Activated CD8-positive, alpha-beta memory T cell treated with anti-CD3 and anti-CD28 coated beads for 36 hours (primary cell): ENCODE results near the gene SYTL5. TPM values are rescaled to one million over a fixed set of nuclear protein-coding genes. Genes with fewer than 3 reads are reported as not detected.

Experiments used
- CTCF ChIA-PET: fragments of 350-600 bp; sonication (Branson Sonifier 250); formaldehyde crosslinking; loops from one replicate; lab custom pipeline; 2021; ENCODE audit warnings: antibody characterized with exemption; lab: Charles Lee
- POLR2A ChIA-PET: fragments of 350-600 bp; sonication (Branson Sonifier 250); formaldehyde crosslinking; loops from one replicate; lab custom pipeline; 2021; ENCODE audit warnings: antibody characterized with exemption; lab: Charles Lee
- total RNA-seq, 2 experiments: library from RNA; stranded (reverse); gene quantifications; one replicate each; pipeline ENCODE4 v1.2.3, GENCODE V29; 2021

Gene SYTL5
- total RNA-seq, 2 experiments from 2014 or later, result not detected

DNA sequence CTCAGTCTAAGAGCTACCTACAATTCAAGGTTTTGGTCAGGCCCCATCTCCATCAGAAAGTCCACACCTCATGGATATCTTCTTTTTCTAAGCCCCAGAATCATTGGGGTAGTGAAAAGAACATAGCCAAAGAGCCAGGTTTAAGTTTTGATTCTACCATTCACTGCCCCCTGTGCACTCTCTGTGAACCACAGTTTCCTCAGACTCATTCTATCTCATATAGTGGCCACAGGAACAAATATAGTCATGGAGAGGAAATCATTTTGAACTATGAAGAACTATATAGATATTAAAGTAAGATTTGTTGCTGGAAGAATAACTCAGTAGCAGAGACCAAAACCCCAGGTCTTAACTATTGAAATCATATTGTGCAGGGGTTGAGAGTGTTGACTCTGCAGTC lies 3.3 kb downstream of the SYTL5 start:
- POLR2A ChIA-PET, result no interaction called here
- CTCF ChIA-PET, result no interaction called here

- CTCF ChIA-PET, result no interaction called here
Observed at GRCh38 chrX:38018766-38019425, 12.5 kb downstream of the SYTL5 start.

GRCh38 chrX:38028300-38028699 lies 21.9 kb downstream of the SYTL5 start:
- CTCF ChIA-PET, result no interaction called here
- POLR2A ChIA-PET, result no interaction called here

More at GRCh38 chrX:38018766-38019425, 12.5 kb downstream of the SYTL5 start:
- POLR2A ChIA-PET, result no interaction called here

DNA sequence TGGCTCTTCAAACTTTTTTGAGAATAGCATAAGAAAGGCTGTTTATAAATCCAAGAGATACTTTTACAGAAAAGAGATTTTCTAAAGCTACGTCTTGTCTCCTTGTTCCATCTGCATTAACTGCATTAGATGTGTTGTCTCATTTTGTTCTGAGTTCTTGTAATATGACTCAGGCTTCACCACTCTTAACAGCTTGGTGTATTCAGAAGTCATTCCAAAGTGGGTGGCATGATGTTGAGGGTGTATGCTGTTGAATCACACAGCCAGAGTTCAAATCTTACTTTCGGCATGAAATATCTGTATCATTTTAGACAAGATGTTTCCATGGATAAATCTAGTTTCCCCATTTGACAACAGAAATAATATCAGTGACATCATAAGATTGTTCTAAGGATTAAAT lies 30.1 kb downstream of the SYTL5 start:
- POLR2A ChIA-PET, result no interaction called here

DNA sequence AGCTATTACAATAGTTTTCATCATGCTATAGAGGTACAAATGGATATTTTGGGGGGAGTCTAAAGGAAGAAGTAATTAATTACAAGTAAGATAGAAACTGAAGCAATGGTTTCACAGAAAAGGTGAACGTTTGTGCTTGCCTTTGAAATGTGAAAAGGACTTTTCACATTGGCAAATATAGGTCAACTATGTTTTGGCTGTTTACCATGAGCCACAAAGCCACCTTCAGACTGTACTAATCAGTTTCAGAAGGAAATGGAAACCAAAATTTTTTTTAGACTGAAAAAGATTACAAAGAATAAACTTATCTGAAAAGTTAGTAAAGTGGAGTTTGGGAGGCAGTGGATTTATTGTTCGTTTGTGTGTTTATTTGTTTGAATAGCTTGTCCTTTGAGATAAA lies 32.1 kb downstream of the SYTL5 start:
- POLR2A ChIA-PET, result no interaction called here
- CTCF ChIA-PET, result no interaction called here

More for the DNA sequence above, 30.1 kb downstream of the SYTL5 start:
- CTCF ChIA-PET, result no interaction called here

DNA sequence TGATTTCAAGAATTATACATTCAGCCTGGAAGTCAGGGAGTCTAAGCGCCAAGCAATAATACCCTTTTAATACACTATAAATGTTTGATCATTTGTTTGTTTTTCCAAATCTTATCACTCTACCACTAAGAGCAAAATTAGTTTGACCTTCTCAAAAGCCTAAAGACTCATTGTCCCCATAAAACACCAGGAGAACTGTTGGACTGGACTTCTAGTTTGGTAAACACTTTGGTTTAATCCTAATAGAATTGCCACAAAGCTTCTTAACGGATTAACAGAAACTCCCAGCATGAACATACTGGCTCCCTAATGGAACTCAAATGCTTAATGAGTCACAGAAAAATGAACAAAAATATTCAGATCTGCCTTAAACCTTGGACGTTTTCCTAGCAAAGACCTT lies 34.9 kb downstream of the SYTL5 start:
- CTCF ChIA-PET, result no interaction called here
- POLR2A ChIA-PET, result no interaction called here

DNA sequence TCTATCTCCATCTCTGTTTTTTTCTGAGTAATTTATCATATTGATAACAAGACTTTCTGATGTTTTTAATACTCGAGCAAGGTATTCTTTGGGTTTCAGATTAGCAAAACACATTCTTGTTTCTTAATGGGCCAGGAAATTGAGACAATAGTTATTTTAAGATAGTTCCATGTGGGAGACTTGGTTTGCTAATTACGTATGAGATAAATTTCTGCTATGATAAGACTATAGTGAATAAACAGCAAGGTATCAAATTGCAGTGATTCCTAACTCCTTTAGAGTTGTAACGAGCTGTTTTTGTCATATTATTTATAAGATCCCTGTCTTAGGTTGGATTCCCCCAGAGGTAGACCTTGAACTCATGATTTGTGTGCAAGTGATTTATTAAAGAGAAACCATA lies 38.3 kb downstream of the SYTL5 start:
- POLR2A ChIA-PET, result no interaction called here
- CTCF ChIA-PET, result no interaction called here

GRCh38 chrX:38045538-38046096 lies 39.3 kb downstream of the SYTL5 start:
- CTCF ChIA-PET, result no interaction called here
- POLR2A ChIA-PET, result no interaction called here

DNA sequence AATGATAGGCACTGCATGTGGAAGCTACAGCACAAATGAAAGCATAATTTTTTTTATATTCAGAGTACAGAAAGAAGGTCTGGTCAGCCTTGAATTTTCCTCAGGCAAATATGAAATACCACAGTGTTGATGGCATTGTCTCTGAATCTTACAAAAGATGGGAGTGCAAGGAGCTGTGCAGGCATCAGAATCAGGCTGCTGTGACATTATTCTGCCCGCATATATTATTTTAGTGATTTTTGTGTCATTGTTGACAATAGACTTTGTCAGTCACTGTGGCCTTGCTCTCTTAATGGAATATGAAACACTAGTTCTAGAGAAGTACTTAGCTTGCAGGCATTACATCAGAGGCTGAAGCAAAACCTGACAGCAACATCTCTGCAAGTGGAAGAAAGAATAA lies 42.5 kb downstream of the SYTL5 start:
- POLR2A ChIA-PET, result no interaction called here
- CTCF ChIA-PET, result no interaction called here

GRCh38 chrX:38050806-38051205 lies 44.5 kb downstream of the SYTL5 start:
- ChIA-PET CTCF (no interaction called here), POLR2A (no interaction called here)

GRCh38 chrX:38052096-38052495 lies 45.7 kb downstream of the SYTL5 start:
- ChIA-PET CTCF (no interaction called here), POLR2A (no interaction called here)

DNA sequence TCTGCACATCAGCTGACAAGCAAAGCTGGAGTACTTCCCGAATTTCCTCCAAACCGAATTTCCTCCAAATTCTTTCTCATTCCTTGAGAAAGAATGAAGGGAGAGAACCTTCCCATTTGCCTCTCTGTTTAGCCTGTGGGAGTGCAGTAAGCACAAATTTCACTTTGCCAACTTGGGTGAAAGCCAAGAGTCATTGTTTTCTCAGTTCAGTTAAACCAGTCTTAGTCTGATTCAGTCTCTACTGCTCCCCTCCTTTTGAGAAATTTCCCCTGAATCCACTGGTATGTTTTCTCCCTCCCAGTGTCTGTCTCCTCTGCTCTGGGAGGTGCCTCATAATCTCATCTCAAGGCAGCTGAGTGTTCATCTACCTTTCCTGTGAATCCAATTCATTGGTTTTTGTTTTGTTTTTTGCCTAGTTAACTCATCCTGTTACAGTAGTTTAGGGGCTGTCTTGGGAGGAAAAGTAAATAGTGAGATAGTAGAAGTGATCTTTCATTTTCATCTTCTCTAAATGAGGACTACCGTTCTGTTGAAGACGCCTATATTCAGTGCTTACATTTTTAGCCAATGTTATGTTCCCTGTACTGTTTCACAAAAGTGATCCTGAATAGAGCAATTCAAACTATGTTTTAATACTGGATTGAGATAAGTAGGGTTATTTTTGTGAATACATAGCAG lies 49.0 kb downstream of the SYTL5 start:
- CTCF ChIA-PET, result no interaction called here
- POLR2A ChIA-PET, result no interaction called here

- POLR2A ChIA-PET, result no interaction called here
- CTCF ChIA-PET, result no interaction called here
Observed at GRCh38 chrX:38060331-38060878, 54.1 kb downstream of the SYTL5 start.

GRCh38 chrX:38061335-38061734 lies 55.0 kb downstream of the SYTL5 start:
- POLR2A ChIA-PET, result no interaction called here
- CTCF ChIA-PET, result no interaction called here

GRCh38 chrX:38066934-38067333 lies 60.6 kb downstream of the SYTL5 start:
- ChIA-PET CTCF (no interaction called here), POLR2A (no interaction called here)

- ChIA-PET POLR2A (no interaction called here), CTCF (no interaction called here)
Observed at GRCh38 chrX:38069273-38069672, 62.9 kb downstream of the SYTL5 start.

- POLR2A ChIA-PET, result no interaction called here
Observed at GRCh38 chrX:38069991-38070390, 63.6 kb downstream of the SYTL5 start.

DNA sequence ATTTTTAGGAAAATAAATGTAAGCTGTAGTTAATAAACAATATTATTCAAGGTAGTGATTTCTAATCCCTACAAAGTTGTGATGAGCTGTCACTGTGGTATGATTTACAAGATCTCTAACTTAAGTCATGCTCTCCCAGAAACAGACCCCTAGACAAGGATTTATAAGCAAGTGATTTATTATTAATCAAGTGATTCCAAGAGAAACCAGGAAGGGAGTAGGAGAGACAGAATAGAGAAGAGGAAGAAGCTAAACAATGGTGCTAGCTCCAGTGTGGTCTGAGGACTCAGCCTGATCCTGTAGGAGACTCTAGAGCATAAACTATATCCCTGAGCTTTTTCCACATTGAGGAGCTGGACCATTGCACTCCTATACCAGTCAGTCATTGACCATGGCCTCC lies 73.1 kb downstream of the SYTL5 start:
- ChIA-PET CTCF (no interaction called here), POLR2A (no interaction called here)

More at GRCh38 chrX:38069991-38070390, 63.6 kb downstream of the SYTL5 start:
- CTCF ChIA-PET, result no interaction called here

- ChIA-PET POLR2A (no interaction called here), CTCF (no interaction called here)
Observed at GRCh38 chrX:38080808-38081207, 74.5 kb downstream of the SYTL5 start.

GRCh38 chrX:38081909-38082308 lies 75.6 kb downstream of the SYTL5 start:
- CTCF ChIA-PET, result no interaction called here
- POLR2A ChIA-PET, result no interaction called here

DNA sequence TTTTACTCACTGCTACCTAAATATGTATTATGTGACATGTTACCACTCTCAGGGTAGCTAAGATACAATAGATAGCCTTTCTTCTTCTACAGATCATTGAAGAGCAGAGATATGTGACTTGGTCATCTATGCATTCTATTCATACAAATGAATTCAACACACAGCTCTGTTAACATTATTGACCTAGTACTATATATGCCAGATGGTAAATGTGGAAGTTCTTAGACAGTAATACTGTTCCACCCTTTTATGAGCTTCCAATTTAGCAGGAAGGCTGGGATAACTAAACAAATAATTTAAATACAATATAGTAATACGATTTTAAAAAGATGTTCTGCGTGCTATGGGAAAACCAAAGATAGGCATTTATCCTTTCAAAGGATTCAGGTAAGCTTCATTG lies 76.0 kb downstream of the SYTL5 start:
- CTCF ChIA-PET, result no interaction called here

More for the DNA sequence above, 76.0 kb downstream of the SYTL5 start:
- POLR2A ChIA-PET, result no interaction called here
